Hepatocyte (in vitro differentiated cells): ENCODE data around the gene GAD2.

Source experiments
- EZH2phosphoT487 ChIP-seq: fragments of 200-600 bp; sonication (generic); IDR thresholded peaks from one replicate; pipeline ENCODE4 v1.6.1; 2018; ENCODE audit warnings: antibody characterized with exemption, mild to moderate bottlenecking, low read depth, moderate library complexity; ENCODE audit not compliant: unreplicated experiment, severe bottlenecking
- TF ChIP-seq, protein P1 (sequence below): fragments of 200-600 bp; sonication (generic); IDR thresholded peaks from 2 replicates; pipeline ENCODE4 v1.5.1; 2016; ENCODE audit warnings: antibody characterized with exemption, mild to moderate bottlenecking; ENCODE audit not compliant: poor library complexity

DNA sequence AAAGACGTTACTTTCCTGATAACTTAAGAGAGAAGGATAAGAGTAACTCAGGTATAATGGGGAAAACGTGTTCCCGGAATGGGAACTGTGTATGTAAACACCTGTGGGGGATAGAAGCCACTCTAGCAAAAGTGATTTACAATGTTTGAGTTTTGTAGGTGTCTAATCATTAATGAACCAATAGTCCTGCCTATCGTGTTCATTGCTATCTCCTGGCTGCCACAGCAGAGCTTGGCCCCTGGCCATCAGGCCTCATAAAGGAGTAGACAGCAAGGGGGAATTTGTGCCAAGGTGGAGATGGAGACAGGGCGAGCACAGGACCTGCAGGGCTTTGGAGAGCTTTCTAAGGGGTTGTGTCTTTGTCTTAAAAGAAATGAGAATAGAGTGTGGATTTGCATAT is 102.1 kb downstream of the GAD2 start:
- no peak for TF ChIP-seq EZH2phosphoT487
- TF ChIP-seq, protein P1, sequence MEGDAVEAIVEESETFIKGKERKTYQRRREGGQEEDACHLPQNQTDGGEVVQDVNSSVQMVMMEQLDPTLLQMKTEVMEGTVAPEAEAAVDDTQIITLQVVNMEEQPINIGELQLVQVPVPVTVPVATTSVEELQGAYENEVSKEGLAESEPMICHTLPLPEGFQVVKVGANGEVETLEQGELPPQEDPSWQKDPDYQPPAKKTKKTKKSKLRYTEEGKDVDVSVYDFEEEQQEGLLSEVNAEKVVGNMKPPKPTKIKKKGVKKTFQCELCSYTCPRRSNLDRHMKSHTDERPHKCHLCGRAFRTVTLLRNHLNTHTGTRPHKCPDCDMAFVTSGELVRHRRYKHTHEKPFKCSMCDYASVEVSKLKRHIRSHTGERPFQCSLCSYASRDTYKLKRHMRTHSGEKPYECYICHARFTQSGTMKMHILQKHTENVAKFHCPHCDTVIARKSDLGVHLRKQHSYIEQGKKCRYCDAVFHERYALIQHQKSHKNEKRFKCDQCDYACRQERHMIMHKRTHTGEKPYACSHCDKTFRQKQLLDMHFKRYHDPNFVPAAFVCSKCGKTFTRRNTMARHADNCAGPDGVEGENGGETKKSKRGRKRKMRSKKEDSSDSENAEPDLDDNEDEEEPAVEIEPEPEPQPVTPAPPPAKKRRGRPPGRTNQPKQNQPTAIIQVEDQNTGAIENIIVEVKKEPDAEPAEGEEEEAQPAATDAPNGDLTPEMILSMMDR, result no peak
